Ureter (tissue), 1 donor: ENCODE data around the gene RAB6B. TPM values are rescaled to one million over a fixed set of nuclear protein-coding genes. Genes with fewer than 3 reads are reported as not detected.

Experiments
- total RNA-seq: library from RNA; stranded (reverse); gene quantifications from one replicate; pipeline ENCODE4 v1.2.4, GENCODE V29; 2023
- donor health status: DM: yes; HTN: yes; CAD: no.

The RAB6B gene
- total RNA-seq, 1 donor from 2014 or later = 8.2 TPM

Other genes starting within 250 kb of the RAB6B start
- 21.1 TPM for gene TOPBP1, start 233.9 kb downstream of the RAB6B start, total RNA-seq
- 2.1 TPM for gene TF, start 149.5 kb downstream of the RAB6B start, total RNA-seq
- gene SRPRB, start 90.1 kb downstream of the RAB6B start, total RNA-seq = 52.7 TPM
- gene SLCO2A1, start 134.0 kb upstream of the RAB6B start, total RNA-seq = 89.1 TPM